Upper lobe of left lung (tissue), 6 donors: Measurements from ENCODE around the gene ERBIN. TPM values are rescaled to one million over a fixed set of nuclear protein-coding genes. Genes with fewer than 3 reads are reported as not detected.

Source experiments
- ATAC-seq, 2 donors: fragments of 200-7000 bp; cut with Tn5 transposase; one replicate each; pipeline ENCODE4 v1.9.1; 2022; ENCODE audit warnings: mild to moderate bottlenecking in 2 of 2, moderate library complexity in 2 of 2; ENCODE audit not compliant: low FRiP score in 2 of 2
- DNase-seq, 2 donors: peaks; one replicate each; pipeline ENCODE4 v3.0.0-alpha.2; 2019 to 2020
- H3K27ac ChIP-seq, 4 donors: fragments of 200-600 bp; sonication (generic); one replicate each; pipeline ENCODE4 v1.5.1; 2016 to 2019
- H3K27me3 ChIP-seq, 4 donors: fragments of 200-600 bp; sonication (generic); one replicate each; pipeline ENCODE4 v1.5.1; 2017 to 2019
- H3K36me3 ChIP-seq, 4 donors: fragments of 200-600 bp; sonication (generic); one replicate each; pipeline ENCODE4 v1.5.1; 2016 to 2019
- H3K4me1 ChIP-seq, 4 donors: fragments of 200-600 bp; sonication (generic); one replicate each; pipeline ENCODE4 v1.5.1; 2018 to 2019
- H3K4me3 ChIP-seq, 4 donors: fragments of 200-600 bp; sonication (generic); one replicate each; pipeline ENCODE4 v1.5.1; 2017 to 2019; ENCODE audit warnings: mild to moderate bottlenecking in 2 of 4, moderate library complexity in 1 of 4
- H3K9me3 ChIP-seq, 4 donors: fragments of 200-600 bp; sonication (generic); one replicate each; pipeline ENCODE4 v1.5.1; 2018 to 2019
- EP300 ChIP-seq, 4 donors: sonication (generic); formaldehyde crosslinking; IDR thresholded peaks; one replicate each; pipeline ENCODE4 v1.5.1; 2017; ENCODE audit warnings: antibody characterized with exemption in 4 of 4, control low read depth in 2 of 4
- POLR2A ChIP-seq, 4 donors: fragments of 450-650 bp; IDR thresholded peaks; one replicate each; pipeline ENCODE4 v1.5.1; 2016 to 2017; ENCODE audit warnings: antibody characterized with exemption in 4 of 4, mild to moderate bottlenecking in 2 of 4
- POLR2AphosphoS5 ChIP-seq, 2 donors: sonication (generic); formaldehyde crosslinking; IDR thresholded peaks; one replicate each; pipeline ENCODE4 v1.5.1; 2017; ENCODE audit warnings: antibody characterized with exemption in 2 of 2
- WGBS, 2 donors: methylation state at CpG; one replicate each; pipeline ENCODE4 v1.1.5; 2017 to 2018; 5-methylcytosine and 5-hydroxymethylcytosine counted together
- total RNA-seq, 6 donors: library from RNA; depleted of rRNA in 4 of 6; stranded (reverse); fragments of >200 nt in 4 of 6; gene quantifications; one replicate each; pipeline versions ENCODE4 v1.1.0 to v1.2.1, GENCODE V29; 2016 to 2021
- TF ChIP-seq, protein P1 (sequence below), 6 experiments: fragments of 450-650 bp in 4 of 6; fragments of 200-600 bp in 2 of 6; sonication (generic) in 2 of 6; IDR thresholded peaks; one replicate each; pipeline ENCODE4 v1.5.1; 2016 to 2019; ENCODE audit warnings: antibody characterized with exemption in 6 of 6
- donor health status: DM: no; HTN: no; CAD: no; lungs with moderate emphysema.
- donor health status: DM: no; HTN: yes; CAD: no; lungs with severe emphysema.

Gene ERBIN
- total RNA-seq, 6 donors from 2014 or later = 21.0 to 111 (median 58.2) TPM

GRCh38 chr5:65981548-65981947 lies 55.2 kb downstream of the ERBIN start:
- TF ChIP-seq POLR2AphosphoS5 (IDR thresholded peaks at IDR 0.05) (no peak), EP300 (IDR thresholded peaks at IDR 0.05) (no peak), POLR2A (IDR thresholded peaks at IDR 0.05) (no peak)
- TF ChIP-seq, protein P1, sequence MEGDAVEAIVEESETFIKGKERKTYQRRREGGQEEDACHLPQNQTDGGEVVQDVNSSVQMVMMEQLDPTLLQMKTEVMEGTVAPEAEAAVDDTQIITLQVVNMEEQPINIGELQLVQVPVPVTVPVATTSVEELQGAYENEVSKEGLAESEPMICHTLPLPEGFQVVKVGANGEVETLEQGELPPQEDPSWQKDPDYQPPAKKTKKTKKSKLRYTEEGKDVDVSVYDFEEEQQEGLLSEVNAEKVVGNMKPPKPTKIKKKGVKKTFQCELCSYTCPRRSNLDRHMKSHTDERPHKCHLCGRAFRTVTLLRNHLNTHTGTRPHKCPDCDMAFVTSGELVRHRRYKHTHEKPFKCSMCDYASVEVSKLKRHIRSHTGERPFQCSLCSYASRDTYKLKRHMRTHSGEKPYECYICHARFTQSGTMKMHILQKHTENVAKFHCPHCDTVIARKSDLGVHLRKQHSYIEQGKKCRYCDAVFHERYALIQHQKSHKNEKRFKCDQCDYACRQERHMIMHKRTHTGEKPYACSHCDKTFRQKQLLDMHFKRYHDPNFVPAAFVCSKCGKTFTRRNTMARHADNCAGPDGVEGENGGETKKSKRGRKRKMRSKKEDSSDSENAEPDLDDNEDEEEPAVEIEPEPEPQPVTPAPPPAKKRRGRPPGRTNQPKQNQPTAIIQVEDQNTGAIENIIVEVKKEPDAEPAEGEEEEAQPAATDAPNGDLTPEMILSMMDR (IDR thresholded peaks at IDR 0.05) = no peak
- Histone ChIP-seq H3K27me3 (no peaks in the 10 kb centered on the region), H3K27ac (no peak overlapping the region), H3K4me3 (no peak overlapping the region), H3K4me1 (peaks cover 0 to 24% (median 5%) of the 10 kb centered on the region in 4 donors), H3K36me3 (no peaks in the 10 kb centered on the region), H3K9me3 (no peaks in the 10 kb centered on the region)
- WGBS, 2 donors = 68 to 80% methylated on average over 1 of the region's 1 CpG
- ATAC-seq (no peak), DNase-seq (no peak)

DNA sequence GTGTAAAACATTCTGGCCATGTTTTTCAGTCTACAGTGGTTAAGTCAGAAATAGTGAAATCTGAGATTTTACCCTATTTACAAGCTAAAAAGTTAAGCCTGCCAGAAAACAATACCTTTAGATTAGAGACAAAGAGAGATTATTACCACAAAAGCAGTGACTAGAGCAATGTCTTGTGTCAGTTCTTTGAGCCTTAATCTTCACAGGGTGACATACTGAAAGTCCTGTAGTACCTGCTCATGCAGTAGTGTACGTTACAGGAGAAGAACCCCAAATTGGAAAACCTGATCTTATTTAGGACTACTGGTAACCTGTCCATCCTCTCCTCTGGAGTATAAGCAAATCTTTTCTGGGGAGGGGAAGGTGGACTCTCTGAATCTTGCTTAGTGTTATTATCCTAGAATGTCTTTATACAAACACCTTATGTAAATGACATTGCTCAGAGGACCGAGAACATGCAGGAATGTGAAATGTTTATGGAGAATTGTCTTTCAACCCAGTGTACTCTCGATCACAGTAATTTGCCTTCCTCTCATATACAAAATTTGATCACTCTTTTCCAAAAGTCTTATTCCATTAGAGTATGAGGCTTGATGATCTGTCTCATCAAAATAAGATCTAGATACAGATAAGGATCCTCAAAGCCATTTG lies 55.7 kb downstream of the ERBIN start:
- Histone ChIP-seq H3K4me1 (peaks cover 0 to 24% (median 7%) of the 10 kb centered on the region in 4 donors), H3K27me3 (no peaks in the 10 kb centered on the region), H3K27ac (no peak overlapping the region), H3K36me3 (no peaks in the 10 kb centered on the region), H3K4me3 (no peak overlapping the region), H3K9me3 (no peaks in the 10 kb centered on the region)
- no peak for ATAC-seq
- no peak for TF ChIP-seq POLR2AphosphoS5 (IDR thresholded peaks at IDR 0.05)
- TF ChIP-seq, protein P1 (IDR thresholded peaks at IDR 0.05) = no peak
- no peak for TF ChIP-seq POLR2A (IDR thresholded peaks at IDR 0.05)
- no peak for DNase-seq
- 79 to 83% methylated on average over 3 of the region's 3 CpGs for WGBS, 2 donors

DNA sequence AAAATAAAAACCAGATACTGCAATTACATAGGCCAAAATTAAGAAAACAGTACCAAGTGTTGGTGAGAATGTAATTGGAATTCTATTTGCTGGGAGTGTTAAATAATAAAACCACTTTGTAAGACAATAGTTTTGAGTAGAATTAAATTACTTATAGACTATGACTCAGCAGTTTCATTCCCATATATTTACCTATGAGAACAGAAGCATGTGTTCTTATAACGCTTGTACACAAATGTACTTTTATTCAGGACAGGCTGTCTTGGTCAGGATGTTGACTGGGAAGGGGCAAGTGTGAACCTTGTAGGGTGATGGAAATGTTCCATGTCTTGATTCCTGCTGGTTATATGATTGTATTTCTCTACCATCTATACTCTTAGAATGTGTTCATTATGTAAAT lies 56.3 kb downstream of the ERBIN start:
- Histone ChIP-seq H3K36me3 (no peaks in the 10 kb centered on the region), H3K4me3 (no peak overlapping the region), H3K27ac (no peak overlapping the region), H3K4me1 (peaks cover 0 to 24% (median 7%) of the 10 kb centered on the region in 4 donors), H3K9me3 (no peaks in the 10 kb centered on the region), H3K27me3 (no peaks in the 10 kb centered on the region)
- WGBS, 2 donors = 95 to 97% methylated on average over 1 of the region's 1 CpG
- TF ChIP-seq, protein P1 (IDR thresholded peaks at IDR 0.05) = no peak
- TF ChIP-seq EP300 (IDR thresholded peaks at IDR 0.05) = no peak
- TF ChIP-seq POLR2A (IDR thresholded peaks at IDR 0.05) = no peak
- no peak for TF ChIP-seq POLR2AphosphoS5 (IDR thresholded peaks at IDR 0.05)
- ATAC-seq (no peak), DNase-seq (no peak)

- peak in 1 of 2 donors; percentile 15 for DNase-seq
- TF ChIP-seq POLR2AphosphoS5 (IDR thresholded peaks at IDR 0.05) (no peak), EP300 (IDR thresholded peaks at IDR 0.05) (no peak), POLR2A (IDR thresholded peaks at IDR 0.05) (no peak)
- TF ChIP-seq, protein P1 (IDR thresholded peaks at IDR 0.05) = no peak
- Histone ChIP-seq H3K4me1 (peaks cover 0 to 24% (median 7%) of the 10 kb centered on the region in 4 donors), H3K27ac (no peak overlapping the region), H3K9me3 (no peaks in the 10 kb centered on the region), H3K36me3 (no peaks in the 10 kb centered on the region), H3K4me3 (no peak overlapping the region), H3K27me3 (no peaks in the 10 kb centered on the region)
- WGBS, 2 donors = 95 to 97% methylated on average over 8 to 10 of the region's 10 CpGs
- ATAC-seq = peak in 1 of 2 donors; percentile 24
Observed at GRCh38 chr5:65984098-65984885, 57.9 kb downstream of the ERBIN start.
